Activated CD8-positive, alpha-beta memory T cell treated with anti-CD3 and anti-CD28 coated beads, Interleukin-2, amount 50 U/mL, for 24 hours (primary cell): ENCODE results near the gene AOC3.
"Not testable (repeated sequence)": the region's sequence is repeated elsewhere in the genome, so short reads cannot be mapped to it uniquely, and the experiment has no call there.

ENCODE experiments used
- DNase-seq: peaks from one replicate; pipeline ENCODE4 v3.0.0-alpha.2; 2020; ENCODE audit errors: extremely low read depth

AOC3 gene

DNA sequence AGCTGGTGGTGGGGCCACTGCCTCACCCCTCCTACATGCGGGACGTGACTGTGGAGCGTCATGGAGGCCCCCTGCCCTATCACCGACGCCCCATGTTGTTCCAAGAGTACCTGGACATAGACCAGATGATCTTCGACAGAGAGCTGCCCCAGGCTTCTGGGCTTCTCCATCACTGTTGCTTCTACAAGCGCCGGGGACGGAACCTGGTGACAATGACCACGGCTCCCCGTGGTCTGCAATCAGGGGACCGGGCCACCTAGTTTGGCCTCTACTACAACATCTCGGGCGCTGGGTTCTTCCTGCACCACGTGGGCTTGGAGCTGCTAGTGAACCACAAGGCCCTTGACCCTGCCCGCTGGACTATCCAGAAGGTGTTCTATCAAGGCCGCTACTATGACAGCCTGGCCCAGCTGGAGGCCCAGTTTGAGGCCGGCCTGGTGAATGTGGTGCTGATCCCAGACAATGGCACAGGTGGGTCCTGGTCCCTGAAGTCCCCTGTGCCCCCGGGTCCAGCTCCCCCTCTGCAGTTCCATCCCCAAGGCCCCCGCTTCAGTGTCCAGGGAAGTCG, 16.8 kb downstream of the AOC3 start:
- not testable (repeated sequence) for DNase-seq

- no peak for DNase-seq
These were observed 17.3 kb downstream of the AOC3 start for GRCh38 chr17:42868338-42868737.

- DNase-seq, result no peak
These were observed 20.6 kb downstream of the AOC3 start for GRCh38 chr17:42871647-42872046.

- no peak for DNase-seq
These were observed 21.4 kb downstream of the AOC3 start for GRCh38 chr17:42872251-42872965.

DNA sequence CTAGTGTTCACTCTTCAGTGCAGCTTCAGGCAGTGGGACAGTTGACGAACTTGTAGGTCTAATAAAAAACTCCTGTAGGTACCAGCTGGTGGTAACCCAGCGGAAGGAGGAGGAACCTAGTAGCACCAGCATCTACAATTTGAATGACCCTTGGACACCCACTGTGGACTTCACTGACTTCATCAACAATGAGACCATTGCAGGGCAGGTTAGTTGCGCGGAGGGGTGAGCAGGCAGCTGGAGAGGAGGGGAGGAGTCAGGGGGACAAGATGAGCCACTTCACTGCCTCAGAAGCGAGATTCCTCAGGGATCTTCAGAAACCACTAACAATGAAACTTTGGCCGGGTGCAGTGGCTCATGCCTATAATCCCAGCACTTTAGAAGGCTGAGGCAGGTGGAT, 22.3 kb downstream of the AOC3 start:
- DNase-seq, result no peak

GRCh38 chr17:42873932-42874695, 23.1 kb downstream of the AOC3 start:
- DNase-seq, result not testable (repeated sequence)

GRCh38 chr17:42877037-42877436, 26.0 kb downstream of the AOC3 start:
- DNase-seq, result no peak

GRCh38 chr17:42878123-42878880, 27.3 kb downstream of the AOC3 start:
- DNase-seq, result no peak

- no peak for DNase-seq
These were observed 28.1 kb downstream of the AOC3 start for GRCh38 chr17:42878924-42879595.

GRCh38 chr17:42879596-42879985, 28.6 kb downstream of the AOC3 start:
- DNase-seq, result no peak

GRCh38 chr17:42880776-42881310, 29.8 kb downstream of the AOC3 start:
- DNase-seq, result no peak

GRCh38 chr17:42881706-42882105, 30.7 kb downstream of the AOC3 start:
- not testable (repeated sequence) for DNase-seq

DNA sequence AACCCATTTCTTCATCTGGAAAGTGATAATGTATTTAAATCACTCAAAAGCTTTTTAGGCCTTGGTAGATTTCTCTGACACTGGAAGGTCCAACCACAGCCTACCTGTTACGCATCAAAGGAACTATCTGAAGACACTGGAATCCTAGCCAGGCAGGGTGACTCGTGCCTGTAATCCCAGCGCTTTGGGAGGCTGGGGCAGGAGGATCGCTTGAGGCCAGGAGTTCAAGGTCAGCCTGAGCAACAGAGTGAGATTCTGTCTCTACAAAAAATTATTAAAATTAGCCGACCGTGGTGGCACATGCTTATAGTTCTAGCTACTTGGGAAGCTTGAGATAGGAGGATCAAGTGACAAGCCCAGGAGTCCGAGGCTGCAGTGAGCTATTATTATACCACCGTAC, 31.2 kb downstream of the AOC3 start:
- DNase-seq, result no peak

GRCh38 chr17:42883802-42884558, 33.0 kb downstream of the AOC3 start:
- no peak for DNase-seq

- DNase-seq, result not testable (repeated sequence)
These were observed 34.8 kb downstream of the AOC3 start for GRCh38 chr17:42885806-42886205.

GRCh38 chr17:42886283-42887176, 35.5 kb downstream of the AOC3 start:
- no peak for DNase-seq

DNA sequence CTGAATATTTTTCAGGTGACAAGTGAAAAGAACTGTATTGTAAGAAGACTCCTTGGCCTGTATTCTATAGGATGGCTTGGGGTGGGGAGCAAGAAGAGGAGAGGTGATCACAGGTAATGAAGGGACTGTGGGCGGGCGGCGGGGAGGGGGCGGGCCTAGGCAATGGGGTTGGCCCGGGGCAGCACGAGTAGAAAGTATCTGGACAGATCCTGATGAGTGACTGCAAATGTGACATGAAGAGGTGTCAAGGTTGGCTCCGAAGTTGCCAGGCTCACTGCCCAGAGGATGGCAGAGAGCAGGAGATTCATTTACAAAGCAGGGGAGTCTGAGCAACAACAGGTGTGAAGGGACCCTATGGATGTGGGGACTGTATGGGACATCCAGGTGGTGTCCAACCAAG, 38.8 kb downstream of the AOC3 start:
- DNase-seq, result no peak

GRCh38 chr17:42891539-42892152, 40.6 kb downstream of the AOC3 start:
- DNase-seq, result no peak

DNA sequence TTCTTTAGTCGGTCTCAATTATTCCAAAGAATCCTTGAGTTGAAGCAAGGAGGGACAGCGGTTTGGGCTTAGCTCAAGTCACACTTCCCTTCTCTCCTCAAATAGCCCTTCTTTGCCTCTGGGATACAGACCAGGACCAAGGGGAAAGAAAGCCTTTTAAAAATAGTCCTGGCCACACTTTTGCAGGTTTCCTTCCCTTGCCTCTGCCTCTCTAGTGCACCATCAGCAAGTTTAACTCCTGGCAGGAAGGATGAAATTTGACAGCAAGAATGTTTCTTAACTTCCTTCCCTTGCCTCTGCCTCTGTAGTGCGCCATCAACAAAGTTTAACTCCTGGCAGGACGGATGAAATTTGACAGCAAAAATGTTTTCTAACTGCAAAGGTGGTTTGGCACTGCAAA, 42.4 kb downstream of the AOC3 start:
- DNase-seq, result no peak
